Stomach (tissue), 9 donors: Measurements from ENCODE around the gene PSPN. TPM values are rescaled to one million over a fixed set of nuclear protein-coding genes. Genes with fewer than 3 reads are reported as not detected.

Experiments
- DNase-seq, 2 donors: peaks; one replicate each; pipeline versions ENCODE4 v3.0.0 to v3.0.0-alpha.2; 2013 to 2019
- H3K27ac ChIP-seq, 5 donors: fragments of 200-600 bp in 4 of 5; sonication (generic) in 4 of 5; one replicate each; pipeline ENCODE4 v1.5.1; 2013 to 2019; ENCODE audit warnings: mild to moderate bottlenecking in 1 of 5, moderate library complexity in 1 of 5
- H3K27me3 ChIP-seq, 3 donors: fragments of 200-600 bp; sonication (generic); one replicate each; pipeline ENCODE4 v1.5.1; 2017 to 2019; ENCODE audit warnings: mixed run types in 1 of 3
- H3K36me3 ChIP-seq, 4 donors: fragments of 200-600 bp; sonication (generic); 1 replicate in 3 of 4; 2 replicates in 1 of 4; pipeline ENCODE4 v1.5.1; 2016 to 2019
- H3K4me1 ChIP-seq, 4 donors: fragments of 200-600 bp; sonication (generic); one replicate each; pipeline ENCODE4 v1.5.1; 2016 to 2019
- H3K4me3 ChIP-seq, 4 donors: fragments of 200-600 bp; sonication (generic) in 3 of 4; one replicate each; pipeline ENCODE4 v1.5.1; 2016 to 2019; ENCODE audit warnings: mild to moderate bottlenecking in 1 of 4
- H3K9me3 ChIP-seq, 4 donors: fragments of 200-600 bp; sonication (generic); one replicate each; pipeline ENCODE4 v1.5.1; 2016 to 2019
- CTCF ChIP-seq, 7 experiments: fragments of 450-650 bp in 4 of 7; fragments of 200-600 bp in 3 of 7; sonication (generic) in 3 of 7; IDR thresholded peaks; one replicate each; pipeline ENCODE4 v1.5.1; 2016 to 2019; ENCODE audit warnings: antibody characterized with exemption in 7 of 7, control low read depth in 2 of 7, mild to moderate bottlenecking in 1 of 7
- EP300 ChIP-seq: sonication (generic); formaldehyde crosslinking; IDR thresholded peaks from one replicate; pipeline ENCODE4 v1.6.1; 2017; ENCODE audit warnings: antibody characterized with exemption
- POLR2A ChIP-seq, 4 donors: fragments of 450-650 bp; IDR thresholded peaks; one replicate each; pipeline ENCODE4 v1.6.1; 2016; ENCODE audit warnings: antibody characterized with exemption in 4 of 4, control low read depth in 2 of 4, mild to moderate bottlenecking in 1 of 4, moderate library complexity in 1 of 4
- POLR2AphosphoS5 ChIP-seq, 3 donors: sonication (generic); formaldehyde crosslinking; IDR thresholded peaks; one replicate each; pipeline ENCODE4 v1.6.1; 2016; ENCODE audit warnings: antibody characterized with exemption in 3 of 3
- WGBS, 5 donors: extraction: QIAGEN DNeasy Blood & Tissue Kit in 3 of 5; methylation state at CpG; one replicate each; pipeline versions ENCODE4 v1.1.5 to v1.1.7; 2013 to 2018; 5-methylcytosine and 5-hydroxymethylcytosine counted together
- intact Hi-C: fragments of 100-400 bp; cut with DNase I; formaldehyde crosslinking; loops from one replicate; pipeline ENCODE4 v1.15.1; 2023; ENCODE audit warnings: low total_unique reads
- polyA plus RNA-seq, 3 donors: library from polyadenylated mRNA; stranded (reverse); fragments of 200-250 nt; gene quantifications; one replicate each; pipeline ENCODE4 v1.2.3, GENCODE V29; 2013
- total RNA-seq, 5 donors: library from RNA; depleted of rRNA; stranded (reverse); fragments of >200 nt; gene quantifications; one replicate each; pipeline versions ENCODE4 v1.1.0 to v1.2.3, GENCODE V29; 2014 to 2016
- donor health status: healthy with polysubstance abuse.
- donor health status: Bipolar disorder and iron deficiency.
- donor health status: healthy.

Gene PSPN
- total and polyA plus RNA-seq, 8 donors: 0.92 to 2.8 (median 1.8) TPM; not detected in 1

- peaks cover 52 to 84% (median 80%) of the 10 kb centered on the region in 4 donors for H3K36me3 ChIP-seq
- H3K27me3 ChIP-seq: no peaks in the 10 kb centered on the region
- no peak overlapping the region for H3K27ac ChIP-seq
- H3K4me3 ChIP-seq: no peak overlapping the region
- H3K9me3 ChIP-seq: no peaks in the 10 kb centered on the region
- WGBS, 5 donors: 96 to 97% (median 97%) methylated on average over 37 to 40 of the region's 40 CpGs
- TF ChIP-seq EP300 (no peak), CTCF (IDR thresholded peaks at IDR 0.05) (no peak), POLR2AphosphoS5 (IDR thresholded peaks at IDR 0.05) (no peak), POLR2A (IDR thresholded peaks at IDR 0.05) (no peak)
- H3K4me1 ChIP-seq: peaks cover 0 to 22% (median 3%) of the 10 kb centered on the region in 4 donors
- intact Hi-C loops: no loop called here
- DNase-seq: no peak
Observed at GRCh38 chr19:6381030-6381750, 5.5 kb upstream of the PSPN start.

GRCh38 chr19:6379744-6380143 is 4.0 kb upstream of the PSPN start:
- no peaks in the 10 kb centered on the region for H3K27me3 ChIP-seq
- no peak overlapping the region for H3K27ac ChIP-seq
- peaks cover 48 to 84% (median 76%) of the 10 kb centered on the region in 4 donors for H3K36me3 ChIP-seq
- DNase-seq: no peak
- WGBS, 5 donors: 76 to 99% (median 95%) methylated on average over 3 of the region's 3 CpGs
- peaks cover 0 to 35% (median 5%) of the 10 kb centered on the region in 4 donors for H3K4me1 ChIP-seq
- H3K4me3 ChIP-seq: no peak overlapping the region
- intact Hi-C loops: no loop called here
- no peak for TF ChIP-seq POLR2AphosphoS5 (IDR thresholded peaks at IDR 0.05)
- no peak for TF ChIP-seq EP300
- no peak for TF ChIP-seq POLR2A (IDR thresholded peaks at IDR 0.05)
- no peak for TF ChIP-seq CTCF (IDR thresholded peaks at IDR 0.05)
- H3K9me3 ChIP-seq: no peaks in the 10 kb centered on the region

- Histone ChIP-seq H3K4me3 (no peak overlapping the region), H3K9me3 (no peaks in the 10 kb centered on the region), H3K27ac (no peak overlapping the region), H3K27me3 (no peaks in the 10 kb centered on the region), H3K36me3 (peaks cover 44 to 79% (median 69%) of the 10 kb centered on the region in 4 donors), H3K4me1 (peaks cover 8 to 48% (median 14%) of the 10 kb centered on the region in 4 donors)
- 71 to 85% (median 82%) methylated on average over 9 of the region's 9 CpGs for WGBS, 5 donors
- intact Hi-C loops: no loop called here
- no peak for DNase-seq
- TF ChIP-seq POLR2AphosphoS5 (IDR thresholded peaks at IDR 0.05) (no peak), EP300 (no peak), POLR2A (IDR thresholded peaks at IDR 0.05) (no peak), CTCF (IDR thresholded peaks at IDR 0.05) (no peak)
Observed at GRCh38 chr19:6378486-6378885, 2.8 kb upstream of the PSPN start.

- Histone ChIP-seq H3K27ac (no peak overlapping the region), H3K4me3 (no peak overlapping the region), H3K36me3 (peaks cover 39 to 74% (median 65%) of the 10 kb centered on the region in 4 donors), H3K27me3 (no peaks in the 10 kb centered on the region), H3K4me1 (peaks cover 10 to 49% (median 16%) of the 10 kb centered on the region in 4 donors), H3K9me3 (no peaks in the 10 kb centered on the region)
- no peak for TF ChIP-seq POLR2A (IDR thresholded peaks at IDR 0.05)
- no peak for TF ChIP-seq POLR2AphosphoS5 (IDR thresholded peaks at IDR 0.05)
- no peak for TF ChIP-seq EP300
- no peak for TF ChIP-seq CTCF (IDR thresholded peaks at IDR 0.05)
- intact Hi-C loops: no loop called here
- WGBS, 5 donors: 54 to 67% (median 58%) methylated on average over 6 of the region's 6 CpGs
- peak in 1 of 2 donors; percentile 61 for DNase-seq
Observed at GRCh38 chr19:6378041-6378440, 2.3 kb upstream of the PSPN start.
